HEK293 (cell line): ENCODE results near the gene EIPR1.

ENCODE experiments used
- CTCF ChIA-PET: fragments of 350-600 bp; formaldehyde crosslinking; extraction: SDS; loops from one replicate; lab custom pipeline; 2021; ENCODE audit warnings: antibody characterized with exemption; lab: Yijun Ruan, JAX
- POLR2A ChIA-PET: fragments of 300-600 bp; formaldehyde crosslinking; extraction: SDS; loops from one replicate; lab custom pipeline; 2020; ENCODE audit warnings: antibody characterized with exemption, inconsistent platforms; lab: Yijun Ruan, JAX
- H3K27ac ChIP-seq: fragments of 200-500 bp; sonication (Bioruptor generic); 2 replicates; pipeline ENCODE4 v1.5.1; 2014; ENCODE audit warnings: low read depth, low read length, control low read depth, inconsistent platforms; ENCODE audit errors: extremely low read depth
- H3K36me3 ChIP-seq, 2 experiments: fragments of 200-500 bp in 1 of 2; sonication (Bioruptor generic) in 1 of 2; 1 replicate in 1 of 2; 2 replicates in 1 of 2; pipeline ENCODE4 v1.5.1; 2014 to 2017; ENCODE audit warnings: inconsistent platforms in 2 of 2, low read length in 2 of 2; ENCODE audit not compliant: control insufficient read depth in 2 of 2, insufficient read depth in 1 of 2
- H3K4me1 ChIP-seq: fragments of 200-500 bp; sonication (Bioruptor generic); 2 replicates; pipeline ENCODE4 v1.5.1; 2014; ENCODE audit warnings: mild to moderate bottlenecking, low read length, inconsistent platforms; ENCODE audit not compliant: control insufficient read depth, insufficient read depth
- H3K4me3 ChIP-seq: 2 replicates; pipeline ENCODE4 v1.5.1; 2011; ENCODE audit warnings: low read depth, mild to moderate bottlenecking, control low read depth, low read length, moderate library complexity
- H3K9me3 ChIP-seq: fragments of 200-500 bp; sonication (Bioruptor generic); 2 replicates; pipeline ENCODE4 v1.5.1; 2014; ENCODE audit warnings: low read depth, low read length, inconsistent platforms; ENCODE audit not compliant: control insufficient read depth, insufficient read depth
- EGR2 ChIP-seq: fragments of 450-650 bp; formaldehyde crosslinking; IDR thresholded peaks from 2 replicates; pipeline ENCODE4 v1.5.1; 2016; ENCODE audit warnings: low read depth, missing biosample characterization, missing genetic modification characterization
- MEIS1 ChIP-seq: sonication (generic); formaldehyde crosslinking; IDR thresholded peaks from 2 replicates; pipeline ENCODE4 v1.8.1; 2022; ENCODE audit warnings: missing genetic modification reagents, mild to moderate bottlenecking, borderline replicate concordance
- OSR2 ChIP-seq: fragments of 450-650 bp; formaldehyde crosslinking; IDR thresholded peaks from 2 replicates; pipeline ENCODE4 v1.5.1; 2016; ENCODE audit warnings: missing biosample characterization, missing genetic modification characterization
- SP2 ChIP-seq: fragments of 450-650 bp; formaldehyde crosslinking; IDR thresholded peaks from 2 replicates; pipeline ENCODE4 v1.5.1; 2016; ENCODE audit warnings: missing biosample characterization, missing genetic modification characterization
- TCF7L2 ChIP-seq: IDR thresholded peaks from 2 replicates; pipeline ENCODE4 v1.6.1; 2011; ENCODE audit warnings: low read depth, mild to moderate bottlenecking, inconsistent platforms, low read length, moderate library complexity, borderline replicate concordance
- TRIM28 ChIP-seq: IDR thresholded peaks from 2 replicates; pipeline ENCODE4 v1.6.1; 2011; ENCODE audit warnings: low read length, control low read depth, borderline replicate concordance
- ZBTB20 ChIP-seq: fragments of 450-650 bp; formaldehyde crosslinking; IDR thresholded peaks from 2 replicates; pipeline ENCODE4 v1.5.1; 2016; ENCODE audit warnings: missing biosample characterization, missing genetic modification characterization
- ZFP37 ChIP-seq: fragments of 450-650 bp; formaldehyde crosslinking; IDR thresholded peaks from 2 replicates; pipeline ENCODE4 v1.5.1; 2016; ENCODE audit warnings: missing biosample characterization, missing genetic modification characterization
- ZNF211 ChIP-seq: fragments of 450-650 bp; formaldehyde crosslinking; IDR thresholded peaks from 2 replicates; pipeline ENCODE4 v1.5.1; 2016; ENCODE audit warnings: low read depth, missing biosample characterization, missing genetic modification characterization
- ZNF223 ChIP-seq: fragments of 450-650 bp; formaldehyde crosslinking; IDR thresholded peaks from 2 replicates; pipeline ENCODE4 v1.5.1; 2016; ENCODE audit warnings: missing biosample characterization, missing genetic modification characterization
- ZNF324 ChIP-seq: fragments of 450-650 bp; formaldehyde crosslinking; IDR thresholded peaks from 2 replicates; pipeline ENCODE4 v1.5.1; 2016; ENCODE audit warnings: missing biosample characterization, missing genetic modification characterization
- ZNF394 ChIP-seq: fragments of 450-650 bp; formaldehyde crosslinking; IDR thresholded peaks from 2 replicates; pipeline ENCODE4 v1.5.1; 2016; ENCODE audit warnings: missing biosample characterization, missing genetic modification characterization, mild to moderate bottlenecking, moderate library complexity, borderline replicate concordance
- ZNF571 ChIP-seq: fragments of 450-650 bp; formaldehyde crosslinking; IDR thresholded peaks from 2 replicates; pipeline ENCODE4 v1.5.0; 2017; ENCODE audit warnings: missing biosample characterization, missing genetic modification characterization
- ZNF610 ChIP-seq: fragments of 450-650 bp; formaldehyde crosslinking; IDR thresholded peaks from 2 replicates; pipeline ENCODE4 v1.5.1; 2016; ENCODE audit warnings: missing biosample characterization, missing genetic modification characterization, borderline replicate concordance
- ZNF621 ChIP-seq: fragments of 450-650 bp; formaldehyde crosslinking; IDR thresholded peaks from 2 replicates; pipeline ENCODE4 v1.5.1; 2017; ENCODE audit warnings: missing biosample characterization, missing genetic modification characterization
- ZNF654 ChIP-seq: fragments of 450-650 bp; formaldehyde crosslinking; IDR thresholded peaks from 2 replicates; pipeline ENCODE4 v1.5.1; 2016; ENCODE audit warnings: low read depth, missing biosample characterization, missing genetic modification characterization
- ZNF670 ChIP-seq: fragments of 450-650 bp; formaldehyde crosslinking; IDR thresholded peaks from 2 replicates; pipeline ENCODE4 v1.5.1; 2016; ENCODE audit warnings: missing biosample characterization, missing genetic modification characterization, low read depth
- ZNF707 ChIP-seq: fragments of 450-650 bp; formaldehyde crosslinking; IDR thresholded peaks from 2 replicates; pipeline ENCODE4 v1.5.1; 2016; ENCODE audit warnings: missing biosample characterization, missing genetic modification characterization
- ZNF776 ChIP-seq: fragments of 450-650 bp; formaldehyde crosslinking; IDR thresholded peaks from 2 replicates; pipeline ENCODE4 v1.5.0; 2017; ENCODE audit warnings: missing biosample characterization, missing genetic modification characterization, borderline replicate concordance
- ZNF837 ChIP-seq: fragments of 450-650 bp; formaldehyde crosslinking; IDR thresholded peaks from 2 replicates; pipeline ENCODE4 v1.5.1; 2016; ENCODE audit warnings: missing biosample characterization, missing genetic modification characterization
- ZSCAN23 ChIP-seq: fragments of 450-650 bp; formaldehyde crosslinking; IDR thresholded peaks from 2 replicates; pipeline ENCODE4 v1.5.1; 2016; ENCODE audit warnings: missing biosample characterization, missing genetic modification characterization
- ZXDB ChIP-seq: fragments of 450-650 bp; formaldehyde crosslinking; IDR thresholded peaks from 2 replicates; pipeline ENCODE4 v1.5.1; 2016; ENCODE audit warnings: missing biosample characterization, missing genetic modification characterization
- TF ChIP-seq, protein P1 (sequence below): fragments of 450-650 bp; formaldehyde crosslinking; IDR thresholded peaks from 2 replicates; pipeline ENCODE4 v1.5.0; 2017; ENCODE audit warnings: missing biosample characterization, missing genetic modification characterization, borderline replicate concordance

The EIPR1 gene

DNA sequence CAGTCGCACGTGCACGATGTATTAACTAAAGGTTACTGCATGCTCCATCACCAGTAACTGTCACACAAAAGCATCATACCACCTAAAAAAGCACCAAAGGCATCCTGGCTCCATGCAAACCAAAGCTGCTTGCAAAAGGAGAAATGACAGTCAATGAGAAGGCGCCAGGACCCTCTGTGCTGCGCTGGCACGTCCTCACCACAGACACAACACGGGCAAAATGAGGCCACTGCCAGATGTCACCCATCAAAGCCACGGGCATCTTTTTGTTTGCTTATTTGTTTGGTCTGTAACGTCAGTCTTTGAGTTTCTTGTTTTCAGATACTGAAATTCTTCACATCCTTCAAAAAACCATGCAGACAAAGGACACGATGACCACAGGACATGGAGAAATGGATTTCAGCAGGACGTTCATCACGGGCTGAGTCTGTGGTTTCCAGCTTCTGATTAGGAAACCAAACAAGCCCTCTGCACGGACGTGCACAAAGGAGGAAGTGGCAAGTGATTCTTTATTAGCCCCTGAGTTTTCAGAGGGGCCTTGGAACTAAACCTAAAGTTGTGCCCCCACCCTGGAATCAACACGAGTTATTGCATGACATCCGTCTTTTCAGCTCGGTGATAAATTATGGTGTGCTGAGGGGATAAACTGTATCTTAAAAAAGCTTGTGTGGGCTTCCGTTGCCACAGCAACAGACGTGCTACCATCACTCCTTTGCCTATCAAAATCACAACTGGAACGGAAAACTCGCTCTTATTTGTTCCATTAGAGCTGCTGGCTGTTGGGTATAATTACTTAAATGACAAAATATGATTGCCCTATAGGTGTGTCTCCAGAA, 181.8 kb downstream of the EIPR1 start:
- Histone ChIP-seq H3K4me1 (no peaks in the 10 kb centered on the region), H3K9me3 (no peaks in the 10 kb centered on the region), H3K4me3 (no peak overlapping the region), H3K27ac (no peak overlapping the region)
- ChIA-PET POLR2A (no interaction called here), CTCF (no interaction called here)
- no peak for TF ChIP-seq ZSCAN23 (tag by site-specific recombination)
- TF ChIP-seq ZNF837 (tag by site-specific recombination), result no peak
- TF ChIP-seq, all 188 proteins: peak for 0
- H3K36me3 ChIP-seq, result peaks cover 0 to 49% of the 10 kb centered on the region in 2 experiments; a peak in 1 of 3 replicates

DNA sequence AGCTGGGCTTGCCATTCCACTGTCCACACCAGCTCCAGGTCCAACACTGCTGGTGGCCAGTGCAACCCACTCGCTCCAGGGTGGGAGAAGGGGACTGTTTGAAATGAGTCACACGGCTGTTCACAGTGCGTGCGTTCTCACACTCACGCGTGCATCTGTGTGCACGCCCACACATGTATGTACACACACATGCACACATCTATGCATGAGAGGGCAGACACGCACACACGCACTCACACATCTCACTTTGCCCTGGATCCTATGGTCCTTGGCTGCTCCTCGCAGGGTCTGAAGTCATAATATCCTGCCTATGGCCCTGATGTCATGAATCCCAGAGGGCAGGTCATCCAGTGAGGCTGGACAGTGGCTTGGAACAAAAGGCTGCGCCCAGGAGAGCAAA, 182.8 kb downstream of the EIPR1 start:
- no peaks in the 10 kb centered on the region for H3K9me3 ChIP-seq

DNA sequence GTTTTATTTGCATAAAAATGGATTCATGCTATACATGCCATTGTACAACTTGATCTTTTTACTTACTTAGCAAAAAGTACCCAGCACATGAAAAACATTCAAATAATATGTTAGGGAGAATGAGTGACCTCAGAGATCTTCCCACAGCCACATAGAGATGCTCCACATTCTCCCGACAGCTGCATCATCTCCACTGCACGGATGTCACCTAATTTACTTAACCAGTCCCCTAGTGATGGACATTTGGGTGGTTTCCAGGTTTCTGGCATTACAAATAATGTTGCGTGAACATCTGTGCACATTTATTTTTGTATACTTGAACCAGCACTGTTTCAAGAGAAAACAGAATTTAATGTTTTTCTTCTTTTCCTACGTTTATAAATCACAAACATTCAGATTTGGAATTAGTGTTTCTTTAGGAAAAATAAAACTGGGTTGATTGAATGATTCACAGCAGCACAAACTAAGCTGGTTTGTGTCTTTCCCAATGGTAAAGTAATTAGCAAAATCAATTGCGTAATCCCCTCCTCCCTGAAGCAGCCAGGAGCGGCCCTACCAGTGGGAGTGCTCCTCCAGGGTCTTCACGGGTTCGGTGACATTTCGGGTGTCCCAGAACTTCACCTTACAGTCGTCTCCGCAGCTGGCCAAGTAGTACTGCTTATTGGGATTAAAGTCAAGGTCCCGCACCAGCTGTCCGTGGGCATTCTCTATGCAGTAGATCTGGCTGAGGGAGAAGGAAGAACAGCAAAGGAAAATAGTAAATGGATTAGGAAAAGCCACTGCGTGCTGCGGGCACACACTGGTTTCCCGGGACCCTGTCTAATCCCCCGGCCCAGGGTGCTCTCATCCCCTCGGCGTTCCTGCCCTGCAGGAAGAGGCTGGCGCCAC, 183.9 kb downstream of the EIPR1 start:
- POLR2A ChIA-PET, result no interaction called here
- Histone ChIP-seq H3K36me3 (peaks cover 0 to 55% of the 10 kb centered on the region in 2 experiments; a peak in 1 of 3 replicates), H3K4me1 (no peaks in the 10 kb centered on the region), H3K9me3 (no peaks in the 10 kb centered on the region)
- CTCF ChIA-PET, result no interaction called here
- TF ChIP-seq TCF7L2, result no peak
- TF ChIP-seq ZNF211 (tag by site-specific recombination), result no peak
- no peak for TF ChIP-seq ZFP37 (tag by site-specific recombination)
- no peak for TF ChIP-seq ZNF394 (tag by site-specific recombination)
- TF ChIP-seq EGR2 (tag by site-specific recombination), result no peak
- no peak for TF ChIP-seq ZNF324
- TF ChIP-seq ZNF654, result no peak
- TF ChIP-seq ZNF223 (tag by site-specific recombination), result no peak
- no peak for TF ChIP-seq ZNF670 (tag by site-specific recombination)
- TF ChIP-seq, protein P1, sequence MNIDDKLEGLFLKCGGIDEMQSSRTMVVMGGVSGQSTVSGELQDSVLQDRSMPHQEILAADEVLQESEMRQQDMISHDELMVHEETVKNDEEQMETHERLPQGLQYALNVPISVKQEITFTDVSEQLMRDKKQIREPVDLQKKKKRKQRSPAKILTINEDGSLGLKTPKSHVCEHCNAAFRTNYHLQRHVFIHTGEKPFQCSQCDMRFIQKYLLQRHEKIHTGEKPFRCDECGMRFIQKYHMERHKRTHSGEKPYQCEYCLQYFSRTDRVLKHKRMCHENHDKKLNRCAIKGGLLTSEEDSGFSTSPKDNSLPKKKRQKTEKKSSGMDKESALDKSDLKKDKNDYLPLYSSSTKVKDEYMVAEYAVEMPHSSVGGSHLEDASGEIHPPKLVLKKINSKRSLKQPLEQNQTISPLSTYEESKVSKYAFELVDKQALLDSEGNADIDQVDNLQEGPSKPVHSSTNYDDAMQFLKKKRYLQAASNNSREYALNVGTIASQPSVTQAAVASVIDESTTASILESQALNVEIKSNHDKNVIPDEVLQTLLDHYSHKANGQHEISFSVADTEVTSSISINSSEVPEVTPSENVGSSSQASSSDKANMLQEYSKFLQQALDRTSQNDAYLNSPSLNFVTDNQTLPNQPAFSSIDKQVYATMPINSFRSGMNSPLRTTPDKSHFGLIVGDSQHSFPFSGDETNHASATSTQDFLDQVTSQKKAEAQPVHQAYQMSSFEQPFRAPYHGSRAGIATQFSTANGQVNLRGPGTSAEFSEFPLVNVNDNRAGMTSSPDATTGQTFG (tag by site-specific recombination), result no peak
- TF ChIP-seq SP2 (tag by site-specific recombination), result no peak
- TF ChIP-seq ZNF621 (tag by site-specific recombination), result no peak
- TF ChIP-seq, all 188 proteins: peak for 0
- Histone ChIP-seq H3K27ac (no peak overlapping the region), H3K4me3 (no peak overlapping the region)

More for the DNA sequence above, 182.8 kb downstream of the EIPR1 start:
- Histone ChIP-seq H3K27ac (no peak overlapping the region), H3K4me3 (no peak overlapping the region), H3K4me1 (no peaks in the 10 kb centered on the region), H3K36me3 (peaks cover 0 to 49% of the 10 kb centered on the region in 2 experiments; a peak in 1 of 3 replicates)
- CTCF ChIA-PET, result no interaction called here
- POLR2A ChIA-PET, result no interaction called here
- TF ChIP-seq ZBTB20 (tag by site-specific recombination) (no peak), TRIM28 (no peak), OSR2 (tag by site-specific recombination) (no peak), ZNF571 (no peak), ZNF610 (tag by site-specific recombination) (no peak), ZNF621 (tag by site-specific recombination) (no peak), ZNF707 (no peak), ZNF776 (no peak), MEIS1 (no peak), ZXDB (no peak)
